Neural progenitor cell (in vitro differentiated cells): ENCODE results near the gene TUG1. TPM values are rescaled to one million over a fixed set of nuclear protein-coding genes. Genes with fewer than 3 reads are reported as not detected.

ENCODE experiments used
- DNase-seq: peaks from one replicate; pipeline ENCODE4 v3.0.0-alpha.2; 2016; ENCODE audit warnings: low spot score
- H2AFZ ChIP-seq: fragments of 200-600 bp; sonication (generic); replicated peaks from 2 replicates; pipeline ENCODE4 v1.6.1; 2016; ENCODE audit warnings: antibody characterized with exemption
- H3F3A ChIP-seq: fragments of 200-600 bp; sonication (generic); 2 replicates; pipeline ENCODE4 v1.6.1; 2016; ENCODE audit warnings: antibody characterized with exemption, low read depth
- H3K27ac ChIP-seq: fragments of 200-600 bp; sonication (generic); 2 replicates; pipeline ENCODE4 v1.5.1; 2016; ENCODE audit warnings: mild to moderate bottlenecking
- H3K27me3 ChIP-seq: fragments of 200-600 bp; sonication (generic); 2 replicates; pipeline ENCODE4 v1.6.1; 2016; ENCODE audit warnings: mild to moderate bottlenecking, moderate library complexity
- H3K36me3 ChIP-seq: fragments of 200-600 bp; sonication (generic); 2 replicates; pipeline ENCODE4 v1.5.1; 2016
- H3K4me1 ChIP-seq: fragments of 200-600 bp; sonication (generic); 2 replicates; pipeline ENCODE4 v1.6.1; 2016; ENCODE audit warnings: mixed run types
- H3K4me2 ChIP-seq: fragments of 200-600 bp; sonication (generic); 2 replicates; pipeline ENCODE4 v1.6.1; 2016
- H3K4me3 ChIP-seq: fragments of 200-600 bp; sonication (generic); 2 replicates; pipeline ENCODE4 v1.5.1; 2016
- H3K79me2 ChIP-seq: fragments of 200-600 bp; sonication (generic); 2 replicates; pipeline ENCODE4 v1.6.1; 2016; ENCODE audit warnings: low read depth
- H3K9ac ChIP-seq: fragments of 200-600 bp; sonication (generic); 2 replicates; pipeline ENCODE4 v1.6.1; 2016
- H3K9me3 ChIP-seq: fragments of 200-600 bp; sonication (generic); 2 replicates; pipeline ENCODE4 v1.5.1; 2016; ENCODE audit warnings: low read depth
- H4K20me1 ChIP-seq: fragments of 200-600 bp; sonication (generic); 2 replicates; pipeline ENCODE4 v1.6.1; 2016; ENCODE audit warnings: low read depth
- H3K27ac Mint-ChIP-seq: 3 replicates; pipeline ENCODE4 v1.8.0; 2021; ENCODE audit warnings: mixed read lengths
- H3K27me3 Mint-ChIP-seq: 2 replicates; pipeline ENCODE4 v1.8.0; 2022; ENCODE audit warnings: low read depth, mild to moderate bottlenecking, inconsistent platforms, moderate library complexity, mixed read lengths; ENCODE audit not compliant: insufficient read depth
- H3K36me3 Mint-ChIP-seq: 3 replicates; pipeline ENCODE4 v1.8.0; 2021; ENCODE audit warnings: mixed read lengths
- H3K4me1 Mint-ChIP-seq: 3 replicates; pipeline ENCODE4 v1.8.0; 2021; ENCODE audit warnings: mixed read lengths
- H3K4me3 Mint-ChIP-seq: 3 replicates; pipeline ENCODE4 v1.8.0; 2021; ENCODE audit warnings: mild to moderate bottlenecking, moderate library complexity, mixed read lengths
- H3K9me3 Mint-ChIP-seq: 3 replicates; pipeline ENCODE4 v1.8.0; 2020; ENCODE audit warnings: mixed read lengths
- EZH2 ChIP-seq: fragments of 200-600 bp; sonication (generic); IDR thresholded peaks from 2 replicates; pipeline ENCODE4 v1.6.1; 2017; ENCODE audit warnings: antibody characterized with exemption, mild to moderate bottlenecking, moderate library complexity
- EZH2phosphoT487 ChIP-seq: fragments of 200-600 bp; sonication (generic); IDR thresholded peaks from 2 replicates; pipeline ENCODE4 v1.6.1; 2017; ENCODE audit warnings: antibody characterized with exemption
- total RNA-seq: library from RNA; depleted of rRNA; stranded (reverse); fragments of >200 nt; gene quantifications from 2 replicates; pipeline ENCODE4 v1.2.3, GENCODE V29; 2015; ENCODE audit warnings: low replicate concordance
- TF ChIP-seq, protein P1 (sequence below): fragments of 200-600 bp; sonication (generic); IDR thresholded peaks from 2 replicates; pipeline ENCODE4 v1.5.1; 2017; ENCODE audit warnings: antibody characterized with exemption, mild to moderate bottlenecking

The TUG1 gene
- total RNA-seq, 1 donor from 2014 or later: 136 TPM

- H3K79me2 ChIP-seq: peaks cover 96% of the 10 kb centered on the region
- peaks cover 65% of the 10 kb centered on the region for H3K36me3 ChIP-seq
- H3K27me3 ChIP-seq: no peaks in the 10 kb centered on the region
Measured at GRCh38 chr22:30970356-30970746, 1.3 kb downstream of the TUG1 start.

DNA sequence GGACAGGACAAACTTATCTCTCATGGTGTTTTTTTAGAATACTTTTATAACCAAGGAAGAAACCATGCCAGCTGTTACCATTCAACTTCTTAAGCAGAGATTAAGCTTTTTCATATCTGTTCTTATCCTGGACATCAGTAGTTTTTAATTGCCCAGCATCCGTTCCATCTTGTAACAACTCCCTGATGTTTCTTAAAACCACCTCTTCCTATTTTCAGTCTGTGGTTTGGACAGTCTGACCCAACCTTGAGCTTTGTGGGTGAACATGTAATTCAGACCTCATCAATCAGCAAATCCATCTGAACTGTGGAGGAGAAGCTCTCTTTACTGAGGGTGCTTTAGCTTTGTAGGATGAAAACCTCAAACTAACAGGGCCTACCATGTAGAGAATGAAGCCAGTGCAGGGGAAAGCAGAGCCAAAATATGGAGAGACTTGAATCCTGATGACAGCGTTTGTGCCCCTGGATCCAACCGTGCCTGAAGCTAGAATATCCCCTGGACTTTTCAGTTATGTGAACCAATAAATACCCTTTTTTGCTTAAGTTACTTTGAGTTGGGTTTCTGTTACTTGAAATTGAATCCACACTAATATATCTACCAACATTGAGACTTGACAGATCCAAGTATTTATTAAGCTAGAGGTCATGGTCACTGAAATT, 9.4 kb downstream of the TUG1 start:
- Histone ChIP-seq H3F3A (peaks cover 16% of the 10 kb centered on the region), H3K4me3 (no peak overlapping the region), H3K27me3 (no peaks in the 10 kb centered on the region), H3K36me3 (peaks cover 45% of the 10 kb centered on the region), H2AFZ (no peak overlapping the region), H3K4me1 (no peaks in the 10 kb centered on the region), H3K4me2 (no peak overlapping the region), H4K20me1 (no peaks in the 10 kb centered on the region), H3K9me3 (peaks cover 40% of the 10 kb centered on the region), H3K9ac (no peak overlapping the region), H3K79me2 (peaks cover 75% of the 10 kb centered on the region), H3K27ac (no peak overlapping the region)
- Mint-ChIP-seq H3K4me3 (no peak overlapping the region), H3K9me3 (peaks cover 92% of the 10 kb centered on the region), H3K27ac (no peak overlapping the region), H3K27me3 (peaks cover 8% of the 10 kb centered on the region), H3K36me3 (peaks cover 83% of the 10 kb centered on the region), H3K4me1 (no peaks in the 10 kb centered on the region)
- DNase-seq: no peak
- TF ChIP-seq EZH2phosphoT487: no peak
- TF ChIP-seq, protein P1, sequence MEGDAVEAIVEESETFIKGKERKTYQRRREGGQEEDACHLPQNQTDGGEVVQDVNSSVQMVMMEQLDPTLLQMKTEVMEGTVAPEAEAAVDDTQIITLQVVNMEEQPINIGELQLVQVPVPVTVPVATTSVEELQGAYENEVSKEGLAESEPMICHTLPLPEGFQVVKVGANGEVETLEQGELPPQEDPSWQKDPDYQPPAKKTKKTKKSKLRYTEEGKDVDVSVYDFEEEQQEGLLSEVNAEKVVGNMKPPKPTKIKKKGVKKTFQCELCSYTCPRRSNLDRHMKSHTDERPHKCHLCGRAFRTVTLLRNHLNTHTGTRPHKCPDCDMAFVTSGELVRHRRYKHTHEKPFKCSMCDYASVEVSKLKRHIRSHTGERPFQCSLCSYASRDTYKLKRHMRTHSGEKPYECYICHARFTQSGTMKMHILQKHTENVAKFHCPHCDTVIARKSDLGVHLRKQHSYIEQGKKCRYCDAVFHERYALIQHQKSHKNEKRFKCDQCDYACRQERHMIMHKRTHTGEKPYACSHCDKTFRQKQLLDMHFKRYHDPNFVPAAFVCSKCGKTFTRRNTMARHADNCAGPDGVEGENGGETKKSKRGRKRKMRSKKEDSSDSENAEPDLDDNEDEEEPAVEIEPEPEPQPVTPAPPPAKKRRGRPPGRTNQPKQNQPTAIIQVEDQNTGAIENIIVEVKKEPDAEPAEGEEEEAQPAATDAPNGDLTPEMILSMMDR: no peak

More at GRCh38 chr22:30970356-30970746, 1.3 kb downstream of the TUG1 start:
- Mint-ChIP-seq H3K4me3 (peak overlapping the region; percentile 95), H3K27ac (peak overlapping the region; percentile 21), H3K27me3 (peaks cover 7% of the 10 kb centered on the region), H3K4me1 (peaks cover 17% of the 10 kb centered on the region), H3K9me3 (peaks cover 86% of the 10 kb centered on the region), H3K36me3 (peaks cover 85% of the 10 kb centered on the region)
- peaks cover 25% of the 10 kb centered on the region for H4K20me1 ChIP-seq
- no peak for DNase-seq
- H3K4me1 ChIP-seq: peaks cover 30% of the 10 kb centered on the region
- H3K9ac ChIP-seq: peak overlapping the region; percentile 89
- H2AFZ ChIP-seq: no peak overlapping the region
- TF ChIP-seq EZH2phosphoT487: no peak
- TF ChIP-seq EZH2: no peak
- TF ChIP-seq, protein P1: no peak
- H3K27ac ChIP-seq: no peak overlapping the region
- peak overlapping the region; percentile 92 for H3K4me3 ChIP-seq
- H3K4me2 ChIP-seq: peak overlapping the region; percentile 93
- H3F3A ChIP-seq: peaks cover 4% of the 10 kb centered on the region
- H3K9me3 ChIP-seq: peaks cover 48% of the 10 kb centered on the region

GRCh38 chr22:30979932-30980331, 10.9 kb downstream of the TUG1 start:
- no peaks in the 10 kb centered on the region for H3K4me1 Mint-ChIP-seq
- Histone ChIP-seq H3K9ac (no peak overlapping the region), H3K27ac (no peak overlapping the region), H3F3A (peaks cover 16% of the 10 kb centered on the region), H2AFZ (no peak overlapping the region), H3K9me3 (peaks cover 32% of the 10 kb centered on the region), H3K4me1 (no peaks in the 10 kb centered on the region), H3K4me3 (no peak overlapping the region), H3K36me3 (peaks cover 30% of the 10 kb centered on the region), H3K27me3 (no peaks in the 10 kb centered on the region), H4K20me1 (no peaks in the 10 kb centered on the region), H3K4me2 (no peak overlapping the region), H3K79me2 (peaks cover 60% of the 10 kb centered on the region)
- H3K4me3 Mint-ChIP-seq: no peak overlapping the region
- peaks cover 92% of the 10 kb centered on the region for H3K9me3 Mint-ChIP-seq
- H3K27me3 Mint-ChIP-seq: peaks cover 8% of the 10 kb centered on the region
- DNase-seq: no peak
- peaks cover 79% of the 10 kb centered on the region for H3K36me3 Mint-ChIP-seq
- TF ChIP-seq EZH2: no peak
- TF ChIP-seq, protein P1: no peak
- no peak for TF ChIP-seq EZH2phosphoT487
- no peak overlapping the region for H3K27ac Mint-ChIP-seq
